Transverse colon (tissue), 4 donors: ENCODE results near the gene LMLN. TPM values are rescaled to one million over a fixed set of nuclear protein-coding genes. Genes with fewer than 3 reads are reported as not detected.

Source experiments
- DNase-seq: peaks from one replicate; pipeline ENCODE4 v3.0.0-alpha.2; 2019
- H3K27ac ChIP-seq, 4 donors: fragments of 200-600 bp; sonication (generic); 2 replicates each; pipeline ENCODE4 v1.5.1; 2016 to 2018; ENCODE audit warnings: inconsistent platforms in 4 of 4
- H3K27me3 ChIP-seq: fragments of 200-600 bp; sonication (generic); 2 replicates; pipeline ENCODE4 v1.5.1; 2017; ENCODE audit warnings: inconsistent platforms
- H3K36me3 ChIP-seq, 4 donors: fragments of 200-600 bp; sonication (generic); 2 replicates each; pipeline ENCODE4 v1.5.1; 2017 to 2019; ENCODE audit warnings: inconsistent platforms in 4 of 4
- H3K4me1 ChIP-seq, 4 donors: fragments of 200-600 bp; sonication (generic); 2 replicates each; pipeline ENCODE4 v1.5.1; 2017 to 2020; ENCODE audit warnings: inconsistent platforms in 4 of 4
- H3K4me3 ChIP-seq, 4 donors: fragments of 200-600 bp; sonication (generic); 1 replicate in 1 of 4; 2 replicates in 3 of 4; pipeline versions ENCODE4 v1.5.1 to v1.6.1; 2017 to 2019; ENCODE audit warnings: inconsistent platforms in 4 of 4
- H3K9me3 ChIP-seq, 2 donors: fragments of 200-600 bp; sonication (generic); 2 replicates each; pipeline ENCODE4 v1.5.1; 2017 to 2019; ENCODE audit warnings: inconsistent platforms in 2 of 2
- EP300 ChIP-seq: sonication (generic); formaldehyde crosslinking; IDR thresholded peaks from one replicate; pipeline ENCODE4 v1.6.1; 2017; ENCODE audit warnings: antibody characterized with exemption, low read depth
- POLR2A ChIP-seq: fragments of 450-650 bp; IDR thresholded peaks from one replicate; pipeline ENCODE4 v1.6.1; 2016; ENCODE audit warnings: antibody characterized with exemption, mild to moderate bottlenecking, moderate library complexity
- POLR2AphosphoS5 ChIP-seq, 3 donors: sonication (generic); formaldehyde crosslinking; IDR thresholded peaks; one replicate each; pipeline ENCODE4 v1.6.1; 2016; ENCODE audit warnings: antibody characterized with exemption in 3 of 3
- WGBS, 2 donors: methylation state at CpG; one replicate each; pipeline ENCODE4 v1.1.5; 2018; ENCODE audit warnings: low coverage in 1 of 2; 5-methylcytosine and 5-hydroxymethylcytosine counted together
- in situ Hi-C, 4 donors: fragments of 200-750 bp; cut with MboI; loops; one replicate each; pipeline versions ENCODE4 v1.15.0 to v1.15.1; 2017; ENCODE audit warnings: low sequenced_read_pairs in 3 of 4, low pct_ligation_motif_present in 1 of 4, low pct_unique_long_range_greater_than_20kb in 1 of 4
- intact Hi-C: fragments of 100-400 bp; cut with DNase I; formaldehyde crosslinking; loops from one replicate; pipeline ENCODE4 v1.15.1; 2023; ENCODE audit warnings: low total_unique reads
- total RNA-seq, 4 donors: library from RNA; depleted of rRNA; stranded (reverse); fragments of >200 nt; gene quantifications; one replicate each; pipeline ENCODE4 v1.1.0, GENCODE V29; 2016
- TF ChIP-seq, protein P1 (sequence below), 5 experiments: fragments of 200-600 bp in 3 of 5; fragments of 450-650 bp in 2 of 5; sonication (generic) in 3 of 5; IDR thresholded peaks; 1 replicate in 2 of 5; 2 replicates in 3 of 5; pipeline ENCODE4 v1.5.1; 2016 to 2017; ENCODE audit warnings: antibody characterized with exemption in 5 of 5, inconsistent platforms in 3 of 5, mild to moderate bottlenecking in 2 of 5, moderate library complexity in 1 of 5

LMLN gene
- total RNA-seq, 4 donors from 2014 or later = 1.00 to 11.2 (median 6.4) TPM

DNA sequence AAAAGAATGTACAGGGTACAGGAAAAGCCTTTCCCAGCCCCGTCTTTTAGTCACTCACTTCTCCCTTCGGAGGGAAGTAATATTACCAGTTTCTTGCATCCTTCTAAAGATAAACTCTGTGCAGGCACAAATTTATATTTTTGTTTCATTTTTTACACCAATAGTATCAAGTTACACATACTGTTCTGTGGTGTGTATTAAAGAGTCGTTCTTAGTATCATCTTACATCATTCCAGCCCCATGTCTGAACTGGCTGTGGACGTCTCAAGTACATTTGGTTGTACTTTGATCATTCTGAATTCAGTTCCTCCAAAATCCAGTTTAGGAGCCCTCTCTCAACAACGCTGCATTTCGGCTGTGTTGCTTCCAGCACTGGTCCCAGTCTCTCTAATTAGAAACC lies 68.7 kb downstream of the LMLN start:
- TF ChIP-seq EP300 (no peak), POLR2AphosphoS5 (IDR thresholded peaks at IDR 0.05) (no peak)
- no peak overlapping the region for H3K4me3 ChIP-seq
- DNase-seq = no peak
- intact Hi-C loops = no loop called here
- H3K9me3 ChIP-seq = no peaks in the 10 kb centered on the region
- in situ Hi-C loops = no loop called here
- H3K36me3 ChIP-seq = peaks cover 0 to 5% (median 0%) of the 10 kb centered on the region in 4 donors
- no peaks in the 10 kb centered on the region for H3K27me3 ChIP-seq
- H3K4me1 ChIP-seq = no peaks in the 10 kb centered on the region
- 76 to 77% methylated on average over 5 to 6 of the region's 6 CpGs for WGBS, 2 donors
- no peak overlapping the region for H3K27ac ChIP-seq

DNA sequence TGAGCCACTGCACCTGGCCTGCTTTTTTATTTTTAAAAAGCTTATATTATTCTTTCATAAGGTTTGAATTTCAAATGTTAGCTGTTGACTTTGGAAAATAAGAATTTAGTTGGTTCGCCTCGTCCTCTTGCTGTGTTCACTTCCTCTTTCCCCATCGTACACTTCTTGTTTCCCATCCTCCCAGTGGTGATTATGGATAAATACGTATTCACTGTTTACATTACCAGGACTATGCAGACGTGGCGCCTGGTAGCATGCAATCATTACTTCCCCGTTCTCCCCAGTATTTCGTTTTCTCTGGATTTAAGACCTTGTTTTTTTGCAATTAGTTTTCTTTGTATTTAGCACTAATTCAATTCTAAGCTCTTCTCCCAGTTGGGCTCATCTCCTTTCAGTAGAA lies 70.1 kb downstream of the LMLN start:
- no peaks in the 10 kb centered on the region for H3K4me1 ChIP-seq
- TF ChIP-seq EP300 (no peak), POLR2A (no peak)
- no peak for DNase-seq
- WGBS, 2 donors = 77 to 85% methylated on average over 8 of the region's 8 CpGs
- H3K9me3 ChIP-seq = no peaks in the 10 kb centered on the region
- in situ Hi-C loops (no loop called here), intact Hi-C loops (no loop called here)
- peaks cover 0 to 5% (median 0%) of the 10 kb centered on the region in 4 donors for H3K36me3 ChIP-seq
- no peaks in the 10 kb centered on the region for H3K27me3 ChIP-seq
- no peak overlapping the region for H3K27ac ChIP-seq
- H3K4me3 ChIP-seq = no peak overlapping the region

DNA sequence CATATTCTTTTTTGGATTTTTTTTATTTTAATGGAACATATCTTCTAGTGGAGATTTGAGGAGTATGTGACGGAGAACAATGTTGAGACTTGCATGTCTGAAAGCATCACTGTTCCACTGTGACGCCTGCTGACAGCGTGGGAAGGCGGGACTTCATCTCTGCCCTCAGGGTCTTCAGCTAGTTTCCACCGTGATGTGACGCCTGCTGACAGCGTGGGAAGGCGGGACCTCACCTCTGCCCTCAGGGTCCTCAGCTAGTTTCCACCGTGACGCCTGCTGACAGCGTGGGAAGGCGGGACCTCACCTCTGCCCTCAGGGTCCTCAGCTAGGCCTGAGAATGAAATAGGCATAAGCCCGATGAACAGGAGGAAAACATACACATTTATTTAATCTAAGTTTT lies 70.7 kb downstream of the LMLN start:
- Histone ChIP-seq H3K4me3 (no peak overlapping the region), H3K9me3 (no peaks in the 10 kb centered on the region), H3K36me3 (peaks cover 0 to 5% (median 0%) of the 10 kb centered on the region in 4 donors), H3K27me3 (no peaks in the 10 kb centered on the region), H3K4me1 (no peaks in the 10 kb centered on the region), H3K27ac (no peak overlapping the region)
- 93 to 97% methylated on average over 5 to 13 of the region's 13 CpGs for WGBS, 2 donors
- TF ChIP-seq POLR2A (no peak), POLR2AphosphoS5 (IDR thresholded peaks at IDR 0.05) (no peak)
- TF ChIP-seq, protein P1, sequence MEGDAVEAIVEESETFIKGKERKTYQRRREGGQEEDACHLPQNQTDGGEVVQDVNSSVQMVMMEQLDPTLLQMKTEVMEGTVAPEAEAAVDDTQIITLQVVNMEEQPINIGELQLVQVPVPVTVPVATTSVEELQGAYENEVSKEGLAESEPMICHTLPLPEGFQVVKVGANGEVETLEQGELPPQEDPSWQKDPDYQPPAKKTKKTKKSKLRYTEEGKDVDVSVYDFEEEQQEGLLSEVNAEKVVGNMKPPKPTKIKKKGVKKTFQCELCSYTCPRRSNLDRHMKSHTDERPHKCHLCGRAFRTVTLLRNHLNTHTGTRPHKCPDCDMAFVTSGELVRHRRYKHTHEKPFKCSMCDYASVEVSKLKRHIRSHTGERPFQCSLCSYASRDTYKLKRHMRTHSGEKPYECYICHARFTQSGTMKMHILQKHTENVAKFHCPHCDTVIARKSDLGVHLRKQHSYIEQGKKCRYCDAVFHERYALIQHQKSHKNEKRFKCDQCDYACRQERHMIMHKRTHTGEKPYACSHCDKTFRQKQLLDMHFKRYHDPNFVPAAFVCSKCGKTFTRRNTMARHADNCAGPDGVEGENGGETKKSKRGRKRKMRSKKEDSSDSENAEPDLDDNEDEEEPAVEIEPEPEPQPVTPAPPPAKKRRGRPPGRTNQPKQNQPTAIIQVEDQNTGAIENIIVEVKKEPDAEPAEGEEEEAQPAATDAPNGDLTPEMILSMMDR (IDR thresholded peaks at IDR 0.05) = no peak
- in situ Hi-C loops = no loop called here
- DNase-seq = no peak
- intact Hi-C loops = no loop called here

DNA sequence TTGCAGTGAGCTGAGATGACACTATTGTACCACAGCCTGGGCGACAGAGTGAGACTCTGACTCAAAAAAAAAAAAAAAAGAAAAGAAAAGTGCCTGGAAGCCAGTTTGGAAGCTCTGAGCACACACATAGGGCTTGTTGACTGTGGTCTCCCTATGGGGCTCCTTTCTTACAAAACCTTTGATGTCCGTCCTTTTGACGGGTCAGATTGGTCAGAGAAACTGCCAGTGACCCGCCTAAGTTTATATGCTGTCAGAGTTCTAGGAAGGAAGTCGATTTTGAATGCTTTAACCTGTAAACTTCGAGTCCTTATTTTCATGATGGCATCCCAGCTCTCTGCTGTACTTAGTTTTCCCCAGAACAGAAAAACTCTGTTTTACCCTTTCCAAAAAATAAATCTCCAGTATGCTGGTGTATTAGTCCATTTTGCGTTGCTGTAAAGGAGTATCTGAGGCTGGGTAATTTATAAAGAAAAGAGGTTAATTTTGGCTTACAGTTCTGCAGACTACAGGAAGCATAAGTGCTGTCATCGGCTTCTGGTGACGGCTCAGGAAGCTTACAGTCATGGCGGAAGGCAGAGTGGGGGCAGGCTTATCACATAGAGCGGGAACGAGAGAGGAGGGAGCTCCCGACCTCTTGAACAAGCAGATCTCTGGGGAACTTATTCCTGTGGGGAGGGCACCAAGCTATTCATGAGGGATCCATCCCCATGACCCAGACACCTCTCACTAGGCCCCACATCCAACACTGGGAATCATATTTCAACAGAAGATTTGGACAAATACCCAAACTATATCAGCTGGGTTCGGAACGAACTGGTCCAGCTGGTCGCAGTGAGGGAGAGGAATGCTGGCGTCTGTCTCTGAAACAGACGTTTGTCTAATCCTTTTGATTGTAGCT lies 72.3 kb downstream of the LMLN start:
- Histone ChIP-seq H3K27ac (no peak overlapping the region), H3K9me3 (no peaks in the 10 kb centered on the region), H3K4me1 (no peaks in the 10 kb centered on the region), H3K27me3 (no peaks in the 10 kb centered on the region), H3K36me3 (no peaks in the 10 kb centered on the region), H3K4me3 (no peak overlapping the region)
- TF ChIP-seq EP300 = no peak
- TF ChIP-seq POLR2AphosphoS5 (IDR thresholded peaks at IDR 0.05) = no peak
- no peak for TF ChIP-seq POLR2A
- TF ChIP-seq, protein P1 (IDR thresholded peaks at IDR 0.05) = no peak
- in situ Hi-C loops (no loop called here), intact Hi-C loops (no loop called here)
- 82 to 85% methylated on average over 6 to 18 of the region's 18 CpGs for WGBS, 2 donors
- DNase-seq = no peak

DNA sequence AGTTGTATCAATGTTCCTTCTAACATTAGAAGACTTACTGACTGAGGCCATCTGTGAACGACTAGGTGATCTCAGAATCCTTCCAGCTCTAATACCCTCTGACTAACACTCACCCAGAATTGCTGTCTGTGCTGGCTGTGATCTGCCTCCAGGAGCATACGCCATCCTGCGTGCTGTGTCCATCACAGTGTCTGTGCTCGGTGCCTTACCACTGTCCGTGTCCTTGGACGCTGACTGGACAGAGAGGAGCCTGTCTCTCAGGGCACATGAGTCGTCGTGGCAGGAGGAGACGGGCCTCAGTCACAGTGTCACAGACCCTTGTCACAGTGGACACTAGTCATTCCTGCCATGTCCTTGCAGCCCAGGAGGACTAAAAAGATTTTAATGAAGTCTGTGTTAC lies 83.1 kb downstream of the LMLN start:
- no peak overlapping the region for H3K4me3 ChIP-seq
- no peaks in the 10 kb centered on the region for H3K4me1 ChIP-seq
- no peaks in the 10 kb centered on the region for H3K9me3 ChIP-seq
- TF ChIP-seq, protein P1 (IDR thresholded peaks at IDR 0.05) = no peak
- TF ChIP-seq POLR2AphosphoS5 (IDR thresholded peaks at IDR 0.05) (no peak), POLR2A (no peak)
- no peak overlapping the region for H3K27ac ChIP-seq
- no peaks in the 10 kb centered on the region for H3K27me3 ChIP-seq
- 89 to 92% methylated on average over 5 to 9 of the region's 9 CpGs for WGBS, 2 donors
- no peaks in the 10 kb centered on the region for H3K36me3 ChIP-seq
- intact Hi-C loops (no loop called here), in situ Hi-C loops (no loop called here)
- DNase-seq = no peak
